HCT116 (cell line): ENCODE data around the gene STXBP5.
A peak's percentile ranks its signal among the peaks of the same experiment; 100 is the strongest.

Experiments used
- EZH2phosphoT487 ChIP-seq: fragments of 200-600 bp; IDR thresholded peaks from 2 replicates; pipeline ENCODE4 v1.6.1; 2018; ENCODE audit warnings: antibody characterized with exemption, borderline replicate concordance
- POLR2AphosphoS5 ChIP-seq: IDR thresholded peaks from 2 replicates; pipeline ENCODE4 v1.6.1; 2011; ENCODE audit warnings: mild to moderate bottlenecking, low read depth, low read length, moderate library complexity
- SIN3A ChIP-seq: IDR thresholded peaks from 2 replicates; pipeline ENCODE4 v1.6.1; 2012; ENCODE audit warnings: low read depth
- SRF ChIP-seq: IDR thresholded peaks from 2 replicates; pipeline ENCODE4 v1.6.1; 2012; ENCODE audit warnings: low read depth
- TCF7L2 ChIP-seq: IDR thresholded peaks from 2 replicates; pipeline ENCODE4 v1.7.0; 2011; ENCODE audit warnings: borderline replicate concordance, inconsistent platforms; ENCODE audit not compliant: insufficient read depth, insufficient read length; ENCODE audit errors: extremely low read depth
- YY1 ChIP-seq: IDR thresholded peaks from 2 replicates; pipeline ENCODE4 v1.6.1; 2011; ENCODE audit warnings: low read length, low read depth, moderate library complexity, mild to moderate bottlenecking; ENCODE audit not compliant: insufficient replicate concordance; ENCODE audit errors: extremely low read depth
- TF ChIP-seq, protein P1 (sequence below): IDR thresholded peaks from 2 replicates; pipeline ENCODE4 v1.6.1; 2012; ENCODE audit warnings: low read depth
- TF ChIP-seq, protein P2 (sequence below), 3 experiments: fragments of 200-600 bp in 1 of 3; sonication (generic) in 1 of 3; IDR thresholded peaks in 2 of 3; conservative IDR thresholded peaks in 1 of 3; 2 replicates each; pipeline ENCODE4 v1.5.1; 2012 to 2017; ENCODE audit warnings: low read depth in 2 of 3, low read length in 2 of 3, antibody characterized with exemption in 1 of 3, borderline replicate concordance in 1 of 3, control low read depth in 1 of 3, mild to moderate bottlenecking in 1 of 3, mixed read lengths in 1 of 3, mixed run types in 1 of 3, moderate library complexity in 1 of 3; ENCODE audit not compliant: insufficient read depth in 1 of 3
- TF ChIP-seq, protein P3 (sequence below): IDR thresholded peaks from 2 replicates; pipeline ENCODE4 v1.6.1; 2012

DNA sequence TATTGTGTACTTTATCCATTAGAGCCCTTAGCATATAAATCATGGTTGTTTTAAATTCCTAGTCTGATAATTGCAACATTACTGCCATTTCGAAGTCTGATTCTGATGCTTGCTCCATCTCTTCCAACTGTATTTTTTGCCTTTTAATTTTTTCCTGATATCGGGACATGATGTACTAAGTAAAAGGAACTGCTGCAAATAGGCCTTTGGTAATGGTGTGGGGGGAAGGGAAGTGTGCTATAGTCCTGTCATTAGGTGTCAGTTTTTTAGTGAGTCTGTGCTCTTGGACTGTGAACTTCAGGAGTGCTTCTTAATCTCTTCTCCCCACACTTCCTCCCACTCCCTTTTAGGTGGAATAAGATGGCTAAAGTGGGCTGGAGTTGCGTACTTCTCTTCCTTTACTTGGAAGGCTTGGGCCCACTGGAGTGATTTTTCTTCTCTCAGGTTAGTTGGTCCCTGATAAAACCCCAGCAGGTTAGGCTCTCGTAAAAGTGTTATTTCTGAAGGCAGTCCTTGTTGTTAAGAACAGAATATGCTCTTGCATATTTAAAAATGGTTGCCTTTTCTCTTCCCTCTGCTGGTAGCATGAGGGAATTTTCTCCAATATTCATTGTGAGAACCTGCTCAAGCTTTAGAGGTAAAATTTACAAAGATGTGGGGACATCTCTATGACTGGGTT, 18.1 kb downstream of the STXBP5 start:
- TF ChIP-seq, protein P1, sequence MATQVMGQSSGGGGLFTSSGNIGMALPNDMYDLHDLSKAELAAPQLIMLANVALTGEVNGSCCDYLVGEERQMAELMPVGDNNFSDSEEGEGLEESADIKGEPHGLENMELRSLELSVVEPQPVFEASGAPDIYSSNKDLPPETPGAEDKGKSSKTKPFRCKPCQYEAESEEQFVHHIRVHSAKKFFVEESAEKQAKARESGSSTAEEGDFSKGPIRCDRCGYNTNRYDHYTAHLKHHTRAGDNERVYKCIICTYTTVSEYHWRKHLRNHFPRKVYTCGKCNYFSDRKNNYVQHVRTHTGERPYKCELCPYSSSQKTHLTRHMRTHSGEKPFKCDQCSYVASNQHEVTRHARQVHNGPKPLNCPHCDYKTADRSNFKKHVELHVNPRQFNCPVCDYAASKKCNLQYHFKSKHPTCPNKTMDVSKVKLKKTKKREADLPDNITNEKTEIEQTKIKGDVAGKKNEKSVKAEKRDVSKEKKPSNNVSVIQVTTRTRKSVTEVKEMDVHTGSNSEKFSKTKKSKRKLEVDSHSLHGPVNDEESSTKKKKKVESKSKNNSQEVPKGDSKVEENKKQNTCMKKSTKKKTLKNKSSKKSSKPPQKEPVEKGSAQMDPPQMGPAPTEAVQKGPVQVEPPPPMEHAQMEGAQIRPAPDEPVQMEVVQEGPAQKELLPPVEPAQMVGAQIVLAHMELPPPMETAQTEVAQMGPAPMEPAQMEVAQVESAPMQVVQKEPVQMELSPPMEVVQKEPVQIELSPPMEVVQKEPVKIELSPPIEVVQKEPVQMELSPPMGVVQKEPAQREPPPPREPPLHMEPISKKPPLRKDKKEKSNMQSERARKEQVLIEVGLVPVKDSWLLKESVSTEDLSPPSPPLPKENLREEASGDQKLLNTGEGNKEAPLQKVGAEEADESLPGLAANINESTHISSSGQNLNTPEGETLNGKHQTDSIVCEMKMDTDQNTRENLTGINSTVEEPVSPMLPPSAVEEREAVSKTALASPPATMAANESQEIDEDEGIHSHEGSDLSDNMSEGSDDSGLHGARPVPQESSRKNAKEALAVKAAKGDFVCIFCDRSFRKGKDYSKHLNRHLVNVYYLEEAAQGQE = no peak
- TF ChIP-seq SRF = no peak
- TF ChIP-seq, protein P2, sequence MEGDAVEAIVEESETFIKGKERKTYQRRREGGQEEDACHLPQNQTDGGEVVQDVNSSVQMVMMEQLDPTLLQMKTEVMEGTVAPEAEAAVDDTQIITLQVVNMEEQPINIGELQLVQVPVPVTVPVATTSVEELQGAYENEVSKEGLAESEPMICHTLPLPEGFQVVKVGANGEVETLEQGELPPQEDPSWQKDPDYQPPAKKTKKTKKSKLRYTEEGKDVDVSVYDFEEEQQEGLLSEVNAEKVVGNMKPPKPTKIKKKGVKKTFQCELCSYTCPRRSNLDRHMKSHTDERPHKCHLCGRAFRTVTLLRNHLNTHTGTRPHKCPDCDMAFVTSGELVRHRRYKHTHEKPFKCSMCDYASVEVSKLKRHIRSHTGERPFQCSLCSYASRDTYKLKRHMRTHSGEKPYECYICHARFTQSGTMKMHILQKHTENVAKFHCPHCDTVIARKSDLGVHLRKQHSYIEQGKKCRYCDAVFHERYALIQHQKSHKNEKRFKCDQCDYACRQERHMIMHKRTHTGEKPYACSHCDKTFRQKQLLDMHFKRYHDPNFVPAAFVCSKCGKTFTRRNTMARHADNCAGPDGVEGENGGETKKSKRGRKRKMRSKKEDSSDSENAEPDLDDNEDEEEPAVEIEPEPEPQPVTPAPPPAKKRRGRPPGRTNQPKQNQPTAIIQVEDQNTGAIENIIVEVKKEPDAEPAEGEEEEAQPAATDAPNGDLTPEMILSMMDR (IDR thresholded peaks at IDR 0.05 in 2 of 3, conservative IDR thresholded peaks at IDR 0.05 in 1 of 3; ENCODE audit: borderline replicate concordance in 1 of 3, insufficient read depth in 1 of 3, low read depth in 2 of 3, low read length in 2 of 3) = peak in 2 of 3 experiments; percentile 49 to 55; a peak in 4 of 6 replicates
- TF ChIP-seq TCF7L2 = no peak
- no peak for TF ChIP-seq SIN3A
- no peak for TF ChIP-seq POLR2AphosphoS5
- TF ChIP-seq, protein P3, sequence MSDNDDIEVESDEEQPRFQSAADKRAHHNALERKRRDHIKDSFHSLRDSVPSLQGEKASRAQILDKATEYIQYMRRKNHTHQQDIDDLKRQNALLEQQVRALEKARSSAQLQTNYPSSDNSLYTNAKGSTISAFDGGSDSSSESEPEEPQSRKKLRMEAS = no peak
- no peak for TF ChIP-seq EZH2phosphoT487
- TF ChIP-seq YY1 = no peak
